Retinal pigment epithelial cell (primary cell): ENCODE results near the gene TOMM40.
"Not testable (repeated sequence)": the region's sequence is repeated elsewhere in the genome, so short reads cannot be mapped to it uniquely, and the experiment has no call there.

Source experiments
- DNase-seq: peaks from one replicate; pipeline ENCODE4 v3.0.0-alpha.2; 2010; ENCODE audit warnings: low read depth
- H3K4me3 ChIP-seq: 2 replicates; pipeline ENCODE4 v1.5.1; 2011; ENCODE audit warnings: mild to moderate bottlenecking, low read length, control low read depth, moderate library complexity
- TF ChIP-seq, protein P1 (sequence below): conservative IDR thresholded peaks from 2 replicates; pipeline ENCODE4 v1.5.1; 2011; ENCODE audit warnings: low read depth, low read length, control low read depth, inconsistent platforms

TOMM40 gene

DNA sequence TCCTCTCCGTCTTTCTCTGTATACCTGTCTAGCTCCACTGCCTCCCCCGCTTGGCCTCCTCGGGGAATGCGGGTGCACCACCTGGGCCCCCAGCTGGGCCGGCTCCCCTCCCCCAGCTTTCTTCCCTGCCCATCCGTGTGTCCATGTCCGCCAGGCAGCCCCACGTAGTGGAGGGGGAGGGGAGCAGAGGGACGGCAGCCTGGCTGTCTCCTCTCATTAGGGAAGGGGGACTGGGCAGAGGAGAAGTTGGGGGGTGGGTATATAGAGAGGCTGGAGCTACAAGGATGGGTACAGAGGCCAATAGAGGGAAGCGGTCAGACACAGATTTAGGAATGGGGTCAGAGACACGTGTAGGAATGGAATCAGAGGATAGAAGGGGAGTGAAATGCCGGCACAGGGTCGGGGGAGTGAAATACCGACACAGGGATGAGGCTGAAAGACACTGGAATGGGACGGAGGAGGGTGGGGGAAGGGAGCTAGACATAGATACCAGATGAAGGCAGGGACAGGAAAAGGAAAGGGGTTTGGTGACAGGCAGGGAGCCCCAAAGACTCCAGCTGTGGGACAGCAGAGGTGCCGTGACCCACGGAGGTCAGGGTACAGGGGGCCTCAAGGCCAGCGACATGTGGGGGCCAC, 42.1 kb upstream of the TOMM40 start:
- TF ChIP-seq, protein P1, sequence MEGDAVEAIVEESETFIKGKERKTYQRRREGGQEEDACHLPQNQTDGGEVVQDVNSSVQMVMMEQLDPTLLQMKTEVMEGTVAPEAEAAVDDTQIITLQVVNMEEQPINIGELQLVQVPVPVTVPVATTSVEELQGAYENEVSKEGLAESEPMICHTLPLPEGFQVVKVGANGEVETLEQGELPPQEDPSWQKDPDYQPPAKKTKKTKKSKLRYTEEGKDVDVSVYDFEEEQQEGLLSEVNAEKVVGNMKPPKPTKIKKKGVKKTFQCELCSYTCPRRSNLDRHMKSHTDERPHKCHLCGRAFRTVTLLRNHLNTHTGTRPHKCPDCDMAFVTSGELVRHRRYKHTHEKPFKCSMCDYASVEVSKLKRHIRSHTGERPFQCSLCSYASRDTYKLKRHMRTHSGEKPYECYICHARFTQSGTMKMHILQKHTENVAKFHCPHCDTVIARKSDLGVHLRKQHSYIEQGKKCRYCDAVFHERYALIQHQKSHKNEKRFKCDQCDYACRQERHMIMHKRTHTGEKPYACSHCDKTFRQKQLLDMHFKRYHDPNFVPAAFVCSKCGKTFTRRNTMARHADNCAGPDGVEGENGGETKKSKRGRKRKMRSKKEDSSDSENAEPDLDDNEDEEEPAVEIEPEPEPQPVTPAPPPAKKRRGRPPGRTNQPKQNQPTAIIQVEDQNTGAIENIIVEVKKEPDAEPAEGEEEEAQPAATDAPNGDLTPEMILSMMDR: no peak
- no peak for DNase-seq
- peak overlapping the region; percentile 99 for H3K4me3 ChIP-seq

DNA sequence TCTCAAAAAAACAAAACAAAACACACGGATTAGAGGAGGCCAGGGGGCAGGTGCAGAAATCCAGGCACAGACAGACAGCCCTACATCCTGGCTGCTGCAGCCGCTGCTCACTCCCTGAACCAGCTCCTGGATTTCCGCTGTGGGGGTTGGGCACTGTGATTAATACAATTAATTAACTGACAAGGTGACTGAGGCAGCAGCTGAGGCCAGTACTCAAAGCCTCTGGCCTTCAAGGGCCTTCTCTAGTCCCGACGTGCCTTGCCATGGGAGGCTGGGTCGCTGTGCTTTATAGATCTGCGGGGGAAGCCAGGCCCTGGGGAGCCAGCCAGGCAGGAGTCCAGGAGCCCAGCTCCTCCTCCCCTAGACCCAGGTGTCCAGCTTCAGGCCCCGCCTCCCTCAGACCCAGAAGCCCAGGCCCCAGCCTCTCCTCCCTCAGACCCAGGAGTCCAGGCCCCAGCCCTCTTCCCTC, 40.4 kb upstream of the TOMM40 start:
- H3K4me3 ChIP-seq: no peak overlapping the region
- TF ChIP-seq, protein P1: no peak
- no peak for DNase-seq

DNA sequence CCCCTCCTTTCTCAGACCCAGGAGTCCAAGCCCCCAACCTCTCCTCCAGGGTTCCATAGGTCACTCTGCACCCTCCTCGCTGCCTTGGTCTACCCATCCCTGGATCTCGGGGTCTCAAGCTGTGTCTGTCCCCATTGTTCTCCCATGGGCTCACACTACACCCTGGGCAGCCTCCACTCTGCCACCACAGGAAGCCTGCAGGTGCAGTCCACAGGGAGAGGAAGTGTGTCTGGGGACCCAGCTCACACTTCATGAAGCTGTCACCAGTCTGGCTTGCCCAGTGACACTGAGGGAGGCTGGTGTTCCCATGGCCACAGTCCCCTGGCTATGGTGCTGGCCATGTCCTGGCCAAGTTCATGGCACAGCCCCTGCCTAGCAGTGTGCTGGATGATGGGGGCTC, 39.6 kb upstream of the TOMM40 start:
- H3K4me3 ChIP-seq: no peak overlapping the region
- TF ChIP-seq, protein P1: no peak
- DNase-seq: no peak

DNA sequence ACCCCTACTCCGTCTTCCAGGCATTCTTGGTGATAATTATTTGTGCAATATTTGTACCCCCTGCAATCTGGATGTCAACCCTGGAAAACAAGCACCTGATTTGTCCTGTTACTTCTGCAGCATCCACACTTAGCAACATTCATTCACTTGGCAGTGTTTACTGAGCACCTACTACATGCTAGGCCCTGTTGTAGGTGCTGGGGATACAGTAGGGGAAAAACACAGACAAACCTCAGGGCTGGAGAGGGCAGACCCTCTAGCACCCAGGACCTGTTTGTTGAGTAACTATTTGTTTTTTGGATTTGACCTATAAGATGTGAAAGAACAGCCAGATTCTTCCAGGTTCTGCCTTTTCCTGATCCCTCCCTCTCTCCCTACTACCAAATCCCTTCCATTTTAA, 35.4 kb upstream of the TOMM40 start:
- TF ChIP-seq, protein P1: no peak
- H3K4me3 ChIP-seq: no peak overlapping the region
- DNase-seq: no peak

DNA sequence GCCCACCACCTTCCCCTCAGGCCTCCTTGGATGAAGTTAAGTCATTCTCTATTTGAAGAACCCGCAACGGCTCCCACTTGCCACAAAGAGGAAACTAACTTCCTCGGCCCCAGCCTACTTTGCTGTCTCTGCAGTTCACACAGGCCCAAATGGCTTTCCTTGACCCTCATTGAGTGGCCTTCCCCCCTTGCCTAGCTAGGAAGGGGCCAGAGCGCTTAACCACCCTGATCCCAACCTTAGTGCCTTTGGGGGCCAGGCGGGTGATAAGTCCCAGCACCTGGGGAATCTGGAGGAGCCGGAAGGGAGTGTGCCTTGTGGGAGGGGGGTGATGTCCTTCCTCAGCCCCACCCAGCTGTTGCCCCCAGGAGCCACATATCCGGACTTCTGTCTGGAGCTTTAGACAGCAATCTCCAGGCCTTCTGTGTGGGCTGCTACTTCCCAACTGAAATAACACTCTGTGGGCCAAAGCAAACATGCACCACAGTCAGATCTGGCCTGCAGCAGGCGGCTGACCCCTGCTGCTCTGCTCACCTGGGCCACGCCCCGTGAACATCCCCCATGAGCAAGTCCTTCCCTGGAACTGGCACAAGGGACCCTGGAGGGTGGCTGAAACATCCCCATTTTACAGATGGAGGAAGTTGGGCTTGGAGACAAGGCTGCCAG, 34.5 kb upstream of the TOMM40 start:
- H3K4me3 ChIP-seq: no peak overlapping the region

DNA sequence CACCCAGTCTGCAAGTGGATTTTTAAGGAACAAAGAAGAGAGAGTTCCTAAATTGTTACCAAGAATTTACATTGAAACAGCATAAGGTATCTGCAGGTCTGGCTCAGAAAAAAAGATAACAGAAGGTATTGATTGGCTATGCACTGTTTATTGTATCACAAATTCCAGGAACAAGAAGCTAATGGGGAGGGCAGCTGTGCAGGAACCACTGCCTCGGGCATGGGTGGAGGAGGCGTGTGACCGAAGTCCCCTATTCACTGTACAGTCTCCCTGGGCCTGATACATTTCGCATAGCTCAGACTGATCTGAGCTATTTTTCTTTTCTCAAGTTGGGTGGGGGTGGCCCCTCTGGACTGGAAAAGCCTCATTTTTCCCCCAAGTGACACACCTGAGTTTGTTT, 33.2 kb upstream of the TOMM40 start:
- H3K4me3 ChIP-seq: no peak overlapping the region
- TF ChIP-seq, protein P1: no peak
- DNase-seq: no peak

More for the DNA sequence above, 34.5 kb upstream of the TOMM40 start:
- TF ChIP-seq, protein P1: no peak
- DNase-seq: no peak

DNA sequence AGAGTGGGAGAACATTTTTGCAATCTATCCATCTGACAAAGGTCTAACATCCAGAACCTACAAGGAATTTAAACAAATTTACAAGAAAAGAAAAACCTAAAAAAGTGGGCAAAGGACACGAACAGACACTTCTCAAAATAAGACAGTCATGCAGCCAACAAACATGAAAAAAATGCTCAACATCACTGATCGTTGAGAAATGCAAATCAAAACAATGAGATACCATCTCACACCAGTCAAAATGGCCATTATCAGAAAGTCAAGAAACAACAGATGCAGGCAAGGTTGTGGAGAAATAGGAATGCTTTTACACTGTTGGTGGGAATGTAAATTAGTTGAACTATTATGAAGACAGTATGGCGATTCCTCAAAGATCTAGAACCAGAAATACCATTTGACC, 29.5 kb upstream of the TOMM40 start:
- not testable (repeated sequence) for DNase-seq, H3K4me3 ChIP-seq
